Endometrium (tissue), 2 donors: ENCODE data around the gene EFNA1.

ENCODE experiments used
- FAIRE-seq: peaks from 2 replicates; lab custom pipeline; 2012; peaks lifted over from hg19 to GRCh38; lab: Jason Lieb, UNC
- donor health status: control.
- donor health status: control.

EFNA1 gene

GRCh38 chr1:155127105-155127966 is at the start of gene EFNA1:
Gene EFNA1, plus strand, starts transcription at chr1:155127876. Its CDS starts 102 bp downstream, at chr1:155127978.
- FAIRE-seq: no peak

- no peak for FAIRE-seq
Observed at GRCh38 chr1:155078469-155079209, 49.0 kb upstream of the EFNA1 start, which contains the start of gene EFNA3. Gene EFNA3, plus strand, starts transcription at chr1:155078837. Its CDS starts 105 bp downstream, at chr1:155078942.

- FAIRE-seq: no peak
Observed at GRCh38 chr1:155079210-155079486, 48.5 kb upstream of the EFNA1 start.

GRCh38 chr1:155079487-155080311 is 48.0 kb upstream of the EFNA1 start:
- FAIRE-seq: no peak

GRCh38 chr1:155080312-155081228 is 47.1 kb upstream of the EFNA1 start:
- FAIRE-seq: no peak

- no peak for FAIRE-seq
Observed at GRCh38 chr1:155081472-155082300, 46.0 kb upstream of the EFNA1 start.

- FAIRE-seq: no peak
Observed at GRCh38 chr1:155082301-155083051, 45.2 kb upstream of the EFNA1 start.

GRCh38 chr1:155083052-155083541 is 44.6 kb upstream of the EFNA1 start:
- no peak for FAIRE-seq

- no peak for FAIRE-seq
Observed at GRCh38 chr1:155083865-155084721, 43.6 kb upstream of the EFNA1 start.

GRCh38 chr1:155084722-155085503 is 42.8 kb upstream of the EFNA1 start:
- FAIRE-seq: peak; percentile 89

GRCh38 chr1:155085504-155086127 is 42.1 kb upstream of the EFNA1 start:
- FAIRE-seq: no peak

GRCh38 chr1:155086128-155086741 is 41.4 kb upstream of the EFNA1 start:
- no peak for FAIRE-seq

- FAIRE-seq: no peak
Observed at GRCh38 chr1:155086856-155087535, 40.7 kb upstream of the EFNA1 start.

- FAIRE-seq: no peak
Observed at GRCh38 chr1:155091071-155092051, 36.3 kb upstream of the EFNA1 start.

GRCh38 chr1:155092131-155092530 is 35.5 kb upstream of the EFNA1 start:
- no peak for FAIRE-seq
